DND-41 (cell line): ENCODE data around the gene SLC30A7.

Experiments
- ATAC-seq: fragments of 200-7000 bp; cut with Tn5 transposase; 3 replicates; pipeline ENCODE4 v1.9.1; 2021; ENCODE audit warnings: low read depth; ENCODE audit not compliant: insufficient read depth
- DNase-seq: peaks from one replicate; pipeline ENCODE4 v3.0.0-alpha.2; 2020
- H2AFZ ChIP-seq: 2 replicates; pipeline ENCODE4 v1.6.0; 2012; ENCODE audit warnings: low read depth, low read length
- H3K27ac ChIP-seq: 2 replicates; pipeline ENCODE4 v1.5.1; 2012; ENCODE audit warnings: low read length, inconsistent platforms
- H3K27me3 ChIP-seq: fragments of 200-600 bp; sonication (generic); 2 replicates; pipeline ENCODE4 v1.6.0; 2012; ENCODE audit warnings: low read length, mild to moderate bottlenecking, inconsistent platforms; ENCODE audit not compliant: insufficient read depth, poor library complexity
- H3K36me3 ChIP-seq: 2 replicates; pipeline ENCODE4 v1.5.1; 2012; ENCODE audit warnings: low read length, inconsistent platforms; ENCODE audit not compliant: insufficient read depth
- H3K4me1 ChIP-seq: 2 replicates; pipeline ENCODE4 v1.5.1; 2012; ENCODE audit warnings: mild to moderate bottlenecking, low read length; ENCODE audit not compliant: insufficient read depth
- H3K4me2 ChIP-seq: 2 replicates; pipeline ENCODE4 v1.6.0; 2012; ENCODE audit warnings: mild to moderate bottlenecking, moderate library complexity, low read length, inconsistent platforms; ENCODE audit not compliant: insufficient read depth
- H3K4me3 ChIP-seq, 2 experiments: fragments of 200-600 bp in 1 of 2; shearing (Covaris generic) in 1 of 2; 2 replicates each; pipeline ENCODE4 v1.5.1; 2012 to 2016; ENCODE audit warnings: inconsistent platforms in 2 of 2, low read length in 2 of 2, mild to moderate bottlenecking in 2 of 2, low read depth in 1 of 2, moderate library complexity in 1 of 2
- H3K79me2 ChIP-seq: 2 replicates; pipeline ENCODE4 v1.6.0; 2012; ENCODE audit warnings: low read length, inconsistent platforms; ENCODE audit not compliant: insufficient read depth
- H3K9ac ChIP-seq: 2 replicates; pipeline ENCODE4 v1.6.0; 2012; ENCODE audit warnings: low read depth, mild to moderate bottlenecking, inconsistent platforms, low read length, moderate library complexity
- H3K9me3 ChIP-seq: 2 replicates; pipeline ENCODE4 v1.5.1; 2012; ENCODE audit warnings: low read length, moderate library complexity, mild to moderate bottlenecking, inconsistent platforms; ENCODE audit not compliant: insufficient read depth, severe bottlenecking
- H4K20me1 ChIP-seq: 2 replicates; pipeline ENCODE4 v1.6.0; 2012; ENCODE audit warnings: low read length; ENCODE audit not compliant: insufficient read depth
- EZH2 ChIP-seq: IDR thresholded peaks from 3 replicates; pipeline ENCODE4 v1.6.1; 2012; ENCODE audit warnings: borderline replicate concordance, low read depth, mild to moderate bottlenecking, moderate library complexity, low read length, inconsistent platforms; ENCODE audit not compliant: severe bottlenecking
- TF ChIP-seq, protein P1 (sequence below): IDR thresholded peaks from 2 replicates; pipeline ENCODE4 v1.5.1; 2012; ENCODE audit warnings: borderline replicate concordance, low read length, moderate library complexity, mild to moderate bottlenecking; ENCODE audit not compliant: poor library complexity, severe bottlenecking; ENCODE audit errors: extremely low read depth

Gene SLC30A7

DNA sequence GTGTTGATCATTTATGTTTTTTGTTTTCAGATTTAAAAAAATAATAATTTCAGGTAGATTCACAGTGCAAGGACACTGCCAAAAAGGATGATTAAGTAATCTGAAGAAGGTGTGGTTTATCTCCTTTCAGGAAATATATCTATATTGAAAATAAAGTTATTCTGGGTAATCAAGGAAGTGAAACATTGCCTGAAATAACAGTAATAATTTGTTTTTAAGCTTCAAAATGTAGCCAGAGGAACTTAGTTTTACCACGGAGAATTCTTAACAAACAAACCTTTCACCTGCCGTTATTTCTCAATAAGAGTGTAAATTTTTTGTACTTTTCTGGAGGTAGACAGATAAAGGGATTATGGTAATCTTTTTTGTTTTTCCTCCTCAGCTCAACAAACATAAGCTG, 132.6 kb downstream of the SLC30A7 start:
- Histone ChIP-seq H3K4me3 (no peak overlapping the region), H2AFZ (no peak overlapping the region), H3K9ac (no peak overlapping the region), H3K27ac (no peak overlapping the region), H3K79me2 (peaks cover 71% of the 10 kb centered on the region), H3K36me3 (peaks cover 8% of the 10 kb centered on the region; the same call in 1 of the 2 replicates), H3K9me3 (no peaks in the 10 kb centered on the region), H3K27me3 (no peaks in the 10 kb centered on the region), H3K4me2 (no peak overlapping the region), H4K20me1 (no peaks in the 10 kb centered on the region), H3K4me1 (peaks cover 42% of the 10 kb centered on the region)
- ATAC-seq (no peak), DNase-seq (no peak)
- TF ChIP-seq EZH2, result no peak
- TF ChIP-seq, protein P1, sequence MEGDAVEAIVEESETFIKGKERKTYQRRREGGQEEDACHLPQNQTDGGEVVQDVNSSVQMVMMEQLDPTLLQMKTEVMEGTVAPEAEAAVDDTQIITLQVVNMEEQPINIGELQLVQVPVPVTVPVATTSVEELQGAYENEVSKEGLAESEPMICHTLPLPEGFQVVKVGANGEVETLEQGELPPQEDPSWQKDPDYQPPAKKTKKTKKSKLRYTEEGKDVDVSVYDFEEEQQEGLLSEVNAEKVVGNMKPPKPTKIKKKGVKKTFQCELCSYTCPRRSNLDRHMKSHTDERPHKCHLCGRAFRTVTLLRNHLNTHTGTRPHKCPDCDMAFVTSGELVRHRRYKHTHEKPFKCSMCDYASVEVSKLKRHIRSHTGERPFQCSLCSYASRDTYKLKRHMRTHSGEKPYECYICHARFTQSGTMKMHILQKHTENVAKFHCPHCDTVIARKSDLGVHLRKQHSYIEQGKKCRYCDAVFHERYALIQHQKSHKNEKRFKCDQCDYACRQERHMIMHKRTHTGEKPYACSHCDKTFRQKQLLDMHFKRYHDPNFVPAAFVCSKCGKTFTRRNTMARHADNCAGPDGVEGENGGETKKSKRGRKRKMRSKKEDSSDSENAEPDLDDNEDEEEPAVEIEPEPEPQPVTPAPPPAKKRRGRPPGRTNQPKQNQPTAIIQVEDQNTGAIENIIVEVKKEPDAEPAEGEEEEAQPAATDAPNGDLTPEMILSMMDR, result no peak

DNA sequence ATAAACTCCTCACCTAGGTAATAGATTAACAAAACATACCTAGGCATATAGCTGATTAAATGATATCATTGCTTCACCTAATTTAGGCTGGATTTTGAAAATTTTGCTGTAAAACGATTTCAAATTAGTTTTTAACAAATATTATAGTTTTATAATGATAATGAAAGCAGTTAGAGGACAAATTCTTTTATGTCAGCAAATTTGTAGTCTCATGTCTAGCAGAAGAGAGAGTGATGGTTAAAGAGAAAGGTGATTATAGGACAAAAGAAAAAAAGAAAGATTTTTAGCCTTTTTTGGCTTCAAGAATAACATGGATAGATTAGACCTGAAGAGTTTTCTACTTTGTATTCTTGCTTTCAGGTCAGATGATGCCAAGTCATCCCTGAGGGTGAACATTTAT, 133.3 kb downstream of the SLC30A7 start:
- Histone ChIP-seq H3K4me1 (peaks cover 35% of the 10 kb centered on the region), H3K27ac (no peak overlapping the region), H3K79me2 (peaks cover 72% of the 10 kb centered on the region), H3K27me3 (no peaks in the 10 kb centered on the region), H3K9me3 (no peaks in the 10 kb centered on the region), H4K20me1 (no peaks in the 10 kb centered on the region), H2AFZ (no peak overlapping the region), H3K36me3 (0 out of 2 replicates have a peak, but pooled peaks cover under 1% of the 10 kb centered on the region), H3K4me2 (no peak overlapping the region), H3K9ac (no peak overlapping the region), H3K4me3 (no peak overlapping the region)
- DNase-seq (no peak), ATAC-seq (no peak)
- TF ChIP-seq EZH2, result no peak
- TF ChIP-seq, protein P1, result no peak

DNA sequence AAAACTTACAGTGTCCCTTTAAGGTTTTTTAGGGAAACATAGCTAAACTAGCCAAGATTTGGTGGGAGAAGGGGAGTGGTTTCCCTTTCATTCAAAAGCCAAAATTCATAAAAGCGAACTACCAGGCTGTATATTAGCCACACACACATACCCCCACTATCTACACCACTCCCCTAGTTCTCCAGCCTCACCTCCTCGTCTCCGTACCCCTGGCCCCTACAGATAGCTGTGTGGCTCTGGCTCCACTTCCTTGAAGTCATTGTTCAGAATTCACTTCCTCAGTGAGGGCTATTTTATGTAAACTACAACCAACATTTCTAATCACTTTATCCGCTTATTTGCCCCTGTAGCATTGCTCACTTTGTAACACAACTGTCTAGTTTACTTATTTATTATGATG, 135.0 kb downstream of the SLC30A7 start:
- ATAC-seq (no peak), DNase-seq (no peak)
- TF ChIP-seq, protein P1, result no peak
- no peak for TF ChIP-seq EZH2
- Histone ChIP-seq H4K20me1 (peaks cover 4% of the 10 kb centered on the region; the same call in 1 of the 2 replicates), H3K36me3 (no peaks in the 10 kb centered on the region), H3K27ac (no peak overlapping the region), H3K4me1 (peaks cover 26% of the 10 kb centered on the region), H3K27me3 (no peaks in the 10 kb centered on the region), H3K9ac (no peak overlapping the region), H3K4me2 (no peak overlapping the region), H3K9me3 (no peaks in the 10 kb centered on the region), H3K79me2 (peaks cover 72% of the 10 kb centered on the region), H3K4me3 (no peak overlapping the region), H2AFZ (no peak overlapping the region)
